Measurements from ENCODE around the gene MOGAT2. TPM values are rescaled to one million over a fixed set of nuclear protein-coding genes. Genes with fewer than 3 reads are reported as not detected.

MOGAT2 gene
- total and polyA plus RNA-seq, 2 of the 13 experiments (the other 11 are each of a cell fraction or from before 2014, with no cell fraction given), result 27.2 to 27.8 TPM

DNA sequence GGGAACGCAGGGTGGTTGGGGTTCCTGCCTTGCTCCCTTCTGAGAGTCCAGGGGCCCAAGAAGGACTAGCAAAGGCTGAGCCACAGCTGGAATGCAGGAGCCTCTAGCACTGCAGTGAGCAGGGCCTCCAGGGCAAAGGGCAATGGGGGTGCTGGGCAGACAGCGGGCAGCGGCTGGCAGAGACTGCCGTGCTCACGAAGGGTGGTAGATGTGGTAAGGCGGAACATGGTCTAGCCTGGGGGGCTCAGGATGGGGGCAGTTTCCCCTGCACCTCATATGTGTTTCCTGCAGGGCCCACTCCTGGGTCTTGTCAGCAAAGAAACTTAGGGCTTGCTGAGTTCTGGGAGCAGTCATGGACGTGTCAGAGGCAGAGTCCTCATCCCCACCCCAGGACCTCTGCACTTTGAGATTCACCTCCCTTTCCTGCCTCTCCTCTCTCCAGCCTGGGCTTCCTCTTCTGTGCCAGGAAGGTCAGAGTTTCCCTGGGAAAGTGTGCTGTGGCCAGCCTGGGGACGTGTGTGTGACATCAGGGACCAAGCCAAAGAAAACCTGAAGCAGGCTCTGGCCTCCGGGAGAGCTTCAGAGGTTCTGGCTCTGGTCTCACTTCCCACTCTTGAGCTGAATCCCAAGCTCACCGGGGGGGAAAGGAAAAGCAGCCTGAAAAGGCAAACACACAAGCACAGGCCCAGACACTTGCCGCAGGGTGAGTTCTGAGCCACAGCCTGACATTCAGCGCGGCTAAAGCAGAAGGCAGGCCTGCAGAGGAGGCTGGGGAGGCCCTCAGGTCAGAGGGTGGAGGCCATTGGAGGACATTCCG lies 4.4 kb downstream of the MOGAT2 start (continued):
- TF ChIP-seq ZNF597 (CRISPR knock-in tag; IDR thresholded peaks at IDR 0.05) (no peak), TCF12 (IDR thresholded peaks at IDR 0.05) (no peak), TCF12 (CRISPR knock-in tag; IDR thresholded peaks at IDR 0.05) (peak; percentile 83; the same call in 1 of the 2 replicates), SATB2 (CRISPR knock-in tag; IDR thresholded peaks at IDR 0.05) (no peak), ZNF543 (CRISPR knock-in tag; IDR thresholded peaks at IDR 0.05) (peak; percentile 66; the same call in 1 of the 2 replicates), FOXA1 (IDR thresholded peaks at IDR 0.05) (no peak), FOXA1 (CRISPR knock-in tag; IDR thresholded peaks at IDR 0.05) (no peak), IKZF4 (CRISPR knock-in tag; IDR thresholded peaks at IDR 0.05; ENCODE audit: borderline replicate concordance, low read depth, not compliant biosample characterization) (no peak), SNAPC2 (CRISPR knock-in tag; IDR thresholded peaks at IDR 0.05) (no peak), ZNF329 (CRISPR knock-in tag; IDR thresholded peaks at IDR 0.05; ENCODE audit: low read depth) (no peak), PHF8 (CRISPR knock-in tag; IDR thresholded peaks at IDR 0.05) (peak; percentile 67)
- TF ChIP-seq, protein P1, sequence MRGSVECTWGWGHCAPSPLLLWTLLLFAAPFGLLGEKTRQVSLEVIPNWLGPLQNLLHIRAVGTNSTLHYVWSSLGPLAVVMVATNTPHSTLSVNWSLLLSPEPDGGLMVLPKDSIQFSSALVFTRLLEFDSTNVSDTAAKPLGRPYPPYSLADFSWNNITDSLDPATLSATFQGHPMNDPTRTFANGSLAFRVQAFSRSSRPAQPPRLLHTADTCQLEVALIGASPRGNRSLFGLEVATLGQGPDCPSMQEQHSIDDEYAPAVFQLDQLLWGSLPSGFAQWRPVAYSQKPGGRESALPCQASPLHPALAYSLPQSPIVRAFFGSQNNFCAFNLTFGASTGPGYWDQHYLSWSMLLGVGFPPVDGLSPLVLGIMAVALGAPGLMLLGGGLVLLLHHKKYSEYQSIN (CRISPR knock-in tag; IDR thresholded peaks at IDR 0.05; ENCODE audit: borderline replicate concordance), result no peak
- TF ChIP-seq, protein P2, sequence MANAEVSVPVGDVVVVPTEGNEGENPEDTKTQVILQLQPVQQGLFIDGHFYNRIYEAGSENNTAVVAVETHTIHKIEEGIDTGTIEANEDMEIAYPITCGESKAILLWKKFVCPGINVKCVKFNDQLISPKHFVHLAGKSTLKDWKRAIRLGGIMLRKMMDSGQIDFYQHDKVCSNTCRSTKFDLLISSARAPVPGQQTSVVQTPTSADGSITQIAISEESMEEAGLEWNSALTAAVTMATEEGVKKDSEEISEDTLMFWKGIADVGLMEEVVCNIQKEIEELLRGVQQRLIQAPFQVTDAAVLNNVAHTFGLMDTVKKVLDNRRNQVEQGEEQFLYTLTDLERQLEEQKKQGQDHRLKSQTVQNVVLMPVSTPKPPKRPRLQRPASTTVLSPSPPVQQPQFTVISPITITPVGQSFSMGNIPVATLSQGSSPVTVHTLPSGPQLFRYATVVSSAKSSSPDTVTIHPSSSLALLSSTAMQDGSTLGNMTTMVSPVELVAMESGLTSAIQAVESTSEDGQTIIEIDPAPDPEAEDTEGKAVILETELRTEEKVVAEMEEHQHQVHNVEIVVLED (CRISPR knock-in tag; IDR thresholded peaks at IDR 0.05; ENCODE audit: borderline replicate concordance), result no peak; the same call in 1 of the 2 replicates
